Measurements from ENCODE around the gene MGAT4B.

The MGAT4B gene

GRCh38 chr5:179825655-179826182 lies 19.1 kb upstream of the MGAT4B start:
- DNase-seq (ENCODE audit: low spot score), result no peak

GRCh38 chr5:179824745-179825112 lies 18.1 kb upstream of the MGAT4B start:
- DNase-seq (ENCODE audit: low spot score), result no peak

- no peak for DNase-seq (ENCODE audit: low spot score)
Measured at GRCh38 chr5:179823937-179824744, 17.5 kb upstream of the MGAT4B start.

GRCh38 chr5:179822444-179822990 lies 15.9 kb upstream of the MGAT4B start:
- DNase-seq (ENCODE audit: low spot score), result no peak

- no peak for DNase-seq (ENCODE audit: low spot score)
Measured at GRCh38 chr5:179822059-179822432, 15.4 kb upstream of the MGAT4B start.

- peak; percentile 90 for DNase-seq (ENCODE audit: low spot score)
Measured at GRCh38 chr5:179821298-179822058, 14.8 kb upstream of the MGAT4B start.

GRCh38 chr5:179820483-179821297 lies 14.0 kb upstream of the MGAT4B start, which contains the start of gene SQSTM1:
TSS of gene SQSTM1 (plus strand) at chr5:179820905. CDS start at chr5:179820937, 32 bp downstream.
- DNase-seq (ENCODE audit: low spot score), result peak; percentile 82

GRCh38 chr5:179820127-179820482 lies 13.4 kb upstream of the MGAT4B start:
- no peak for DNase-seq (ENCODE audit: low spot score)

GRCh38 chr5:179819296-179820126 lies 12.8 kb upstream of the MGAT4B start:
- peak; percentile 31 for DNase-seq (ENCODE audit: low spot score)

GRCh38 chr5:179818746-179819295 lies 12.2 kb upstream of the MGAT4B start:
- DNase-seq (ENCODE audit: low spot score), result peak; percentile 91

GRCh38 chr5:179817890-179818745 lies 11.5 kb upstream of the MGAT4B start:
- DNase-seq (ENCODE audit: low spot score), result no peak

GRCh38 chr5:179817470-179817840 lies 10.8 kb upstream of the MGAT4B start:
- DNase-seq (ENCODE audit: low spot score), result no peak

GRCh38 chr5:179816796-179817469 lies 10.3 kb upstream of the MGAT4B start:
- no peak for DNase-seq (ENCODE audit: low spot score)

- DNase-seq (ENCODE audit: low spot score), result no peak
Measured at GRCh38 chr5:179816401-179816795, 9.7 kb upstream of the MGAT4B start.

GRCh38 chr5:179815491-179816249 lies 9.0 kb upstream of the MGAT4B start:
- DNase-seq (ENCODE audit: low spot score), result no peak

GRCh38 chr5:179814090-179814489 lies 7.4 kb upstream of the MGAT4B start:
- DNase-seq (ENCODE audit: low spot score), result no peak

GRCh38 chr5:179812997-179813607 lies 6.4 kb upstream of the MGAT4B start:
- no peak for DNase-seq (ENCODE audit: low spot score)
